ENCODE measurements around the gene ASAP2.

ASAP2 gene

GRCh38 chr2:9310377-9310776 is 103.8 kb downstream of the ASAP2 start:
- H3K4me3 ChIP-seq (IDR thresholded peaks at IDR 0.05; ENCODE audit: insufficient read depth, low read depth, low read length), result no peak overlapping the region
- H3K4me2 ChIP-seq, result peak overlapping the region; percentile 78
- no peak for TF ChIP-seq CTCF (conservative IDR thresholded peaks at IDR 0.05; ENCODE audit: low read depth, low read length)
- H3K36me3 ChIP-seq (ENCODE audit: insufficient read depth), result no peaks in the 10 kb centered on the region
- H3K27ac ChIP-seq, result peak overlapping the region; percentile 25; the same call in 1 of the 2 replicates
- H3K4me1 ChIP-seq (ENCODE audit: low read depth, poor library complexity, severe bottlenecking), result peaks cover 65% of the 10 kb centered on the region
- no peak overlapping the region for H2AFZ ChIP-seq (ENCODE audit: low read depth)
- no peaks in the 10 kb centered on the region for H3K27me3 ChIP-seq (ENCODE audit: insufficient read depth, low read depth)
- H3K9ac ChIP-seq, result no peak overlapping the region
- no peaks in the 10 kb centered on the region for H4K20me1 ChIP-seq (ENCODE audit: insufficient read depth)
- H3K79me2 ChIP-seq (ENCODE audit: insufficient read depth, low read depth), result peaks cover 13% of the 10 kb centered on the region; the same call in 1 of the 2 replicates

GRCh38 chr2:9310798-9311197 is 104.2 kb downstream of the ASAP2 start:
- Histone ChIP-seq H3K27ac (peak overlapping the region; percentile 25; the same call in 1 of the 2 replicates), H3K4me1 (ENCODE audit: low read depth, poor library complexity, severe bottlenecking) (peaks cover 62% of the 10 kb centered on the region), H3K4me3 (IDR thresholded peaks at IDR 0.05; ENCODE audit: insufficient read depth, low read depth, low read length) (no peak overlapping the region), H3K27me3 (ENCODE audit: insufficient read depth, low read depth) (no peaks in the 10 kb centered on the region), H3K36me3 (ENCODE audit: insufficient read depth) (no peaks in the 10 kb centered on the region), H4K20me1 (ENCODE audit: insufficient read depth) (no peaks in the 10 kb centered on the region), H2AFZ (ENCODE audit: low read depth) (no peak overlapping the region), H3K9ac (no peak overlapping the region), H3K4me2 (peak overlapping the region; percentile 78), H3K79me2 (ENCODE audit: insufficient read depth, low read depth) (peaks cover 13% of the 10 kb centered on the region; the same call in 1 of the 2 replicates)
- TF ChIP-seq CTCF (conservative IDR thresholded peaks at IDR 0.05; ENCODE audit: low read depth, low read length), result no peak

- H3K36me3 ChIP-seq (ENCODE audit: insufficient read depth), result no peaks in the 10 kb centered on the region
- no peak overlapping the region for H2AFZ ChIP-seq (ENCODE audit: low read depth)
- TF ChIP-seq CTCF (conservative IDR thresholded peaks at IDR 0.05; ENCODE audit: low read depth, low read length), result no peak
- peaks cover 13% of the 10 kb centered on the region; the same call in 1 of the 2 replicates for H3K79me2 ChIP-seq (ENCODE audit: insufficient read depth, low read depth)
- H3K4me1 ChIP-seq (ENCODE audit: low read depth, poor library complexity, severe bottlenecking), result peaks cover 55% of the 10 kb centered on the region
- no peaks in the 10 kb centered on the region for H4K20me1 ChIP-seq (ENCODE audit: insufficient read depth)
- no peak overlapping the region for H3K27ac ChIP-seq
- no peak overlapping the region for H3K9ac ChIP-seq
- H3K4me3 ChIP-seq (IDR thresholded peaks at IDR 0.05; ENCODE audit: insufficient read depth, low read depth, low read length), result no peak overlapping the region
- H3K27me3 ChIP-seq (ENCODE audit: insufficient read depth, low read depth), result no peaks in the 10 kb centered on the region
- H3K4me2 ChIP-seq, result peak overlapping the region; percentile 78; the same call in 1 of the 2 replicates
Measured at GRCh38 chr2:9311488-9311887, 104.9 kb downstream of the ASAP2 start.

GRCh38 chr2:9312591-9312990 is 106.0 kb downstream of the ASAP2 start:
- peaks cover 45% of the 10 kb centered on the region for H3K4me1 ChIP-seq (ENCODE audit: low read depth, poor library complexity, severe bottlenecking)
- no peaks in the 10 kb centered on the region for H4K20me1 ChIP-seq (ENCODE audit: insufficient read depth)
- no peak for TF ChIP-seq CTCF (conservative IDR thresholded peaks at IDR 0.05; ENCODE audit: low read depth, low read length)
- H3K27me3 ChIP-seq (ENCODE audit: insufficient read depth, low read depth), result no peaks in the 10 kb centered on the region
- H3K9ac ChIP-seq, result no peak overlapping the region
- no peaks in the 10 kb centered on the region for H3K36me3 ChIP-seq (ENCODE audit: insufficient read depth)
- H3K4me2 ChIP-seq, result no peak overlapping the region
- H3K4me3 ChIP-seq (IDR thresholded peaks at IDR 0.05; ENCODE audit: insufficient read depth, low read depth, low read length), result no peak overlapping the region
- no peak overlapping the region for H3K27ac ChIP-seq
- H3K79me2 ChIP-seq (ENCODE audit: insufficient read depth, low read depth), result peaks cover 13% of the 10 kb centered on the region; the same call in 1 of the 2 replicates
- H2AFZ ChIP-seq (ENCODE audit: low read depth), result no peak overlapping the region

Measured in KMS-11 (cell line).